NK-92 (cell line): Measurements from ENCODE around the gene NEK7.
"Not testable (repeated sequence)": the region's sequence is repeated elsewhere in the genome, so short reads cannot be mapped to it uniquely, and the experiment has no call there.

Source experiments
- DNase-seq: peaks from one replicate; lab custom pipeline; 2025; ENCODE audit not compliant: unreplicated experiment; lab: John Stamatoyannopoulos, UW

Gene NEK7

DNA sequence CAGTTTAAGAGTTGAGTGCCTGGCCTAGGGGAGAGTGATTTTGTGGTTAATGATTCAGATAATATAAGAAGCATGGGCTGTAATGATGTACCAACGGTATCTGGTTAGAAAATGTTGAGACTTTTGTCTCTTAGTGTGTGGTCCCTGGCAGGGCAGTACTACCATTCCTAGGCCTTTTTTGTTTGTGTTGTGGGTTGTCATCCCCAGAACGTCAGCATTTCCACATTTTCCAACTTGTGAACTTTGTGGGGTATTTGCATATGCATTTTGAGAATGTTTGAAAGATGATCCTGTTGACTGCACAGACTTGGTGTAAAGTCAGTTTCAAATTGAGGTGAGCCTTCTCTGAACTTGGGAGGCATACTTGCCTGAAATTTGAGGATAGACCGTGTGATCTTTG is 11.4 kb downstream of the NEK7 start:
- DNase-seq: no peak

DNA sequence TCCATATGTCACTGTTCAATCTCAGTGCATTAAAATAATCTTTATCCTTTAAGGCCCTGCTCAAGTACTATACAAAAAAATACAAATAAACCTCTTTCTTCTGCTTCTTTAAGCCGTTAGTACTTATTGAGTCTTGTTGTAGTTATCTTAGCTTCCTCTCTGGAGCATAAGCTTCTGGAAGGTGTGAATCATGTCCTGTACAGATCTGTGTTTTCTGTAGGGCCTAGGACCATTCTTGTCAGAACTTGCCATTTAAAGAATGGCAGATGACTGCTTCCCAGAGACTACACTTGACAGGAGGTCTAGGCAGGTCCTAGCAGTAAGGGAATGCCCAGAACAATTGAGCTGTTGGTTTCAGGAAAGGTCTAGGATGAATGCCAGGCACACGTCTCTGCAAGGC is 12.9 kb downstream of the NEK7 start:
- no peak for DNase-seq

DNA sequence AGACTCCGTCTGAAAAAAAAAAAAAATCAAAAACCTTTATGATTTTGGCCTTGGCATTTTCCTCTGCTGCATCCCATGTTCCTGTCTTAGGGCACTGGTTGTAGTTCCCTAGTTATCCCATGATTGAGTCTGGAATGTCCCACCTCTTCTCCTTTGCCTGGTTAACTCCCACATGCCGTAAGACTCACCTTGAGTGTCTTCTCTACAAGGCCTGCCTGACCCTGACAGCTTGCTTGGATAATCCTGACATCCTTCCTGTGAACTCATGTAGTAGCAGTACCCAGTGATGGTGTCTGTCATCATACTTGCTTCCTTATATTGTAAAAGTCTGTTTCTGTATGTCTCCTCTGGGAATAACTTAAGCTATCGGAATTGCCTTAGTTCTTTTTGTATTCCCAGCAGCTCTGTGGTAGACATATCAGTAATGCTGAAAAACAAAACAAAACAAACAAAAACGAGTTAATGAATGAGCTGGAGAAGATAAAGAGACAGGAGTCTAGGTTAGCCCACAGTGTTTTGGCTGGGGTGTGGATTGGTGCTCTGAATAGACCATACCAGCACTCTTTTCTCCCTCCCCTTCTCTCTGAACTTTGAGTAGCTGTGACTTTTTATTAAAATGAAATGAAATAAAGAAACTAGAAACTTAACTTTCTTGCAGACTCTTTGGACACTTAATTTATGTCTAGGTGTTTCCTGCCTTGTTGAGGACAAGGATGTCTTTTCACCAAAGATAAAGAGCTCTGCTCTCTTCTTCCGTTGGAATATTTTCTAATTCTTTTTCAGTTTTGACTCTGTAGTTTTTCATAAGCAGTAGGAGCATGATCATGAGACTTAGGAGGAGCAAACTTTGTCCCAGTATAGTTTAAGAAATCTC is 15.1 kb downstream of the NEK7 start:
- no peak for DNase-seq

DNA sequence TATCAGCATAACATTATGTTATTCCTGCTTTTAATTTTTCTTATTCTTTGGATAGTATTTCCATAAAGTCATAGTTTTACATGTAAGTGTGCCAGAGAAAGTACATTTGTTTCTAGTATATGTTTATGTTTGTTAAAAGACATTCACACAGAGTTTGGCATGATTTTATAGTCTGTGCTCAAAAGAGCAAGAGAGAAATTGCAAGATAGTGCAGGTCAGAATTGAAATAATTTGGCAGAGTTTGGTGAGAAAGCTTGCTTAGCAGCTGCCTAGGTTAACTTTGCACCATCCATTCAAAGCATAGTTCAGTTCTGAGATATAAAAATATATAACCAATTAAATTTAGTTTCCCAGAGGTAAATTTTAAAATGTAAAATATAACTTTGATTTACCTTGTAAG is 17.0 kb downstream of the NEK7 start:
- DNase-seq: no peak

DNA sequence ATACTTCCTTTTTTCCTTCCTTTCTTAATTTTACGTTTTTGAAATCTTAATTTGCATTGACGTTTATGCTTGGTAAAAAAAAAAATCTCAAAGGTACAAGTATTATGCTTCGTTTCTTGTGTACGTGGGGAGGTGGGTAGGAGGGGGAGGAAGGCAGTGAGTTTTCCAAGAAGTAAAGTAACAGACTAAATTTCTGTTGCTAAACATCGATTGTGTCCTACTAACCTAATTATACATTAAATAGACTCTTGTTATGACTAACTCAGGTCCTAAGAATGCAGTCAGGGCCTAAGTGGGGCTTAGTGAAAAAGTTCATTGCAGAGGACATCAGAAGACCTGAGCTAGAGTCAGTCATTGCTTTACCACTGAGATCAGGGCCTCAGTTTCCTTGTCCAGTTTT is 17.5 kb downstream of the NEK7 start:
- DNase-seq: no peak

DNA sequence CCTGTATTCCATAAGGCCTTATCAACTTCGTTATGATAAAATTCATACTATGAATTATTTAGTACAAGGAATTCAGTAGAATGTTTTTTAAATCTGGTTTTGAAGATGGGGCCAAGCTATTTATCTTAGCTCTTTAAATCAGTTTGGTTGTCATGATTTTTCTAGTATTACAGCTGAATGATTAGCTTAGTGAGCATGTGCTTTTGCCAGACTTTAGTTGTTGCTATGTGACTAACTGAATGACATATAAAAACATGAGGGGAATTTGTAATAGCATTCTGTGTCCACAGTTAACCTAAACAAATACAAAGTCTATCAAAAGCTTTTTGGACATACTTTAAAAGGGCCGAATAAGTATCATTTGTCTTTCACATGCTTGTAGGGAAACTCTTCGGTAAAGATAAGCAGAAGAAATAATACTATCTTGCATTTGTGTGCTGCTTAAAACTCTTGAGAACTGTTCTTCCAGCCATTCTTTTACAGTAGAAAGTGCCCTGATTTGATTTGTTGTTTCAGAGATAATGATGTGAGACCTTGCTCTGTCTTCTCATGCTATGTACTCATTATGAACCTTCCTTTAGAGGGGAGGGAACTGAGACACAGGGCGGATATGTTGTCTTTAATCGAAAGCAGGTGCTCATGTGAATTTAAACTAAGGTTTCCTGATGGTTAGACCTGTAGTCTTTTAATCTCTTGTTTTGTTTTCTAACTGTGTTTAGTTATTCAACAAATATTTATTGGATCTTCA is 18.8 kb downstream of the NEK7 start:
- DNase-seq: no peak

DNA sequence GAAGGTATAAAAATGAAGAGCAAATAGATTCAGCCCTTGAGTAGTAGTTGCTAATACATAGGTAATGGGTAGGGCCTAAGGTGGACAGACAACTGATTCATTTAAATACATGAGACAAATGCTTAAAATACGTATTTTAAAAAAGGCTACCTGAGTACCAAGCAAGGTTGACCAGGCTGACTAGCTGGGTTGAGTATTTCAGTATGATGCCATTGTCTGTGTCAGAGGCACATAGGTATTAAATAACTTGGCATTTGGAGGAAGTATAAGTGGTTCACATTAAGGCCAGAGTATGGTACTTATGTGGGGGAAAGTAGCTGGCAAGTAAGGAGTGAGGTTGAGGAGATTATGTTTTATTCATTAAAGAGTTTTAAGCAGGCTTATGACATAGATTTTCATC is 19.4 kb downstream of the NEK7 start:
- DNase-seq: no peak

DNA sequence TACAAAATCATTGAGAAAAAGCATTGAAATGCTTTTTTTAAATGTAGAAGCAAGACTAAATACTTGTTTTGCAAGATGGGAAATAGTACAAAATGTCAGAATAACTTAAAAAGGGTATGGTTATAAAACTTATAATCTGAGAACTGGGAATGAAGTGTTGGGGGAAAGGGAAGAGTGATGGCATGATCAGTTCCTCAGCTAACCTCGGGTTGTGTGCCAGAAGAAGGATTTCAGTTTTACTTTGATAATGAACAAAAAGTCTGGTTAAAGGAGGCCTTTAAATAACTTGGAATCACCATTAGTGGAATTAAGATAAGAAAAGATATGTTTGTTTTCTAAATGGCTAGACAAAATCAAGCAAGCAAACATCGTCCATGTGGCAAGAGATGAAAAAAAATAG is 20.7 kb downstream of the NEK7 start:
- DNase-seq: no peak

DNA sequence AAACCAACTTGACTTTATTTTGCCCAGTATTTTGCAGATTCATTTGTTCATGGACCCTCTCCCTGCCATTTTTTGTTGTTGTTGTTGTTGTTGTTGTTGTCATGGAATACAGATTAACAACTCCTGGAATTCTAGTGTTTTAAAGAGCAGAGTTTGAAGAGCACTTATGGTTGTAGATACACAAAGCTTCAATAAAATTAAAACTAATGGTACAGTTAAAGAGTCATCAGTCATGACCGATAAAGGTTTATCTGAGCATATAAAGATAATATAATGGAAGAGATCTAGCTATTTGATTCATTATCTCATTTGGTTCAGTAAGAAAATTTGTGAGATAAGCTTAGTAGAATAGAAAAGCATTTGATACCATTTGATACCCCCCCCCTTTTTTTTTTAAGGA is 21.8 kb downstream of the NEK7 start:
- no peak for DNase-seq

DNA sequence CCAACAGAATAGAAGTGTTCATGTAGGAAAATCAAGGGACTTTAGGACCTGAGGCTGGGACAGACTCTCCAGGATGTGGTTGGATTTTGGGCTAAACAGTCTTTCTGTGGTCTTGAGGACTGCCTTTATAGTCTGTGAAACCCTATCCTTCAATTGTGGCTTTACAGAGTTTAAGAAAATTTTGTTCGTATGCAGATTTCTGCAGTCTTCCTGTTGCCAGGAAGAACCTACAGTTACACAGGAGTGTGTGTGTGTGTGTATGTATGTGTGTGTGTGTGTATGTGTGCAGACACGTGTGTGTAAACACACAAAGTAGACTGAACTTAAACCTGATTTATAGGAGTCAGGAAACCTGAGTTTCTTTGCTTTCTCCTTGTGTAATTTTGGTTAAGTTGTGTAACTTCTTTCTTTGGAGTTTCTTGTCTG is 22.8 kb downstream of the NEK7 start:
- DNase-seq: no peak

DNA sequence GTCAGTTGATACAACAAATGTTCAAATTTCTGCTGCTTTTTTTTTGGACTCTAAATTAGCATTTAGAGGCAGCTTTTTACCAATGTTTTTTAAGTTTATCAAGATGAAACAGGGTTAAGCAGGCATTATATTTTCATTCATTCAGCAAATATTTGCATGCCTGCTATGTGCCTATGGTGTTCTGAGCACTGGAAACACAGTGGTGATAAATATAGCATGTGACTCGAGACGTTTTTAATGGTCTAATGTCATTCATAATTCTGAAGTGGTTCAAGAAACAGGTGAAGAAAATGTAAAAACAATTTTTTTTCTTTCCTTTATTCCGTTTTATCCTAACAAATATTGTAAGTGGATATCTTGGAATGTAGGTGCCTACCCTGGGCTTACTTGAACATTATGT is 26.8 kb downstream of the NEK7 start:
- no peak for DNase-seq

DNA sequence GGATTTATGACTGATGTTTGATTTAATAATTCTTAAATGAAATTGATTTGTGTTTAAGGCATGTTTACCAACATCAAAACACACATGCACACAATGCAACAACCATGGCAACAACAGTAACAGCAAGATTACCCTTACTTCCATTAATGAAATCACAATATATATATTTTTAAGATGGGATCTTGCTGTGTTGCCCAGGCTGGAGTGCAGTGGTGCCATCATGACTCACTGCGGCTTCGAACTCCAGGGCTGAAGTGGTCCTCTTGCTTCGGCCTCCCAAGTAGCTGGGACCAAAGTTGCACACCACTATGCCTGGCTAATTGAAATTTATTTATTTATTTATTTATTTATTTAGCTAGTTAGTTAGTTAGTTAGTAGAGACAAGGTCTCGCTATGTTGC is 27.7 kb downstream of the NEK7 start:
- no peak for DNase-seq

DNA sequence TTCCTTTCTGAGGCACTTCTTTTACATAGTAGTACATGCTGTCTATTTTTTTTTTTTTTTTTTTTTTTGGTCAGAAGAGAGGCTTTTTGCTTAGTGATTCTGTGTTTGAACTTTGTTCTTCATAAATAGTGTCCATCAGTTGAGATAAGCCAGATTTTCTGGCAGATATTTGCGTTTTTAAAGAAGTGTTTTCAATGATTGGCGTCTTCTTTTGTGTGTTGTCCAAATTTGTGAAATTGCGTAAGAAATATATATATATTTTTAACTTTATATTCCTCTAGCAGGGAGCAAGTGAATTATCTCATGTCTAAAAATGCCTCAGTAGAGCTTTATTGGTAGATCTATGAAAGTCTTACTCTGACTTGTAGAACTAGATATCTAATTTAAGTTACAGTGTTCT is 28.3 kb downstream of the NEK7 start:
- DNase-seq: no peak

DNA sequence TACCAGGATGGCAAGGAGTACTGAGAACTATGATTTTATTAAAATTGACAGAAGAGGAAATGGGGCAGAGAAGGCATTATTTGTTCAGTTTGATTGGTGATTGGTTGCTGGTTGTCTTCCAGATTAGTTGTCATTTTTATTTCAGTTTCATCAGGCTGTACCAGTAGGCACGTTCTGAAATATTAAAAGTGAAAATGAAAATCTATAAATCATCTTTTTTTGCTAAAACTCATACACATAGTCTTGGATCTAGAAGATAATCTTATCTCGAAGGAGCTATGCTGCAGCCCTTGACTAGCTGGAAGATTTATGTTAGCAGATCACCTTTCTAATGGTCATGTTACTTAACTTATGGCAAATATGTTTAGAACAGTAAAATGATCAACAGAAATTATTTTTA is 29.0 kb downstream of the NEK7 start:
- no peak for DNase-seq

DNA sequence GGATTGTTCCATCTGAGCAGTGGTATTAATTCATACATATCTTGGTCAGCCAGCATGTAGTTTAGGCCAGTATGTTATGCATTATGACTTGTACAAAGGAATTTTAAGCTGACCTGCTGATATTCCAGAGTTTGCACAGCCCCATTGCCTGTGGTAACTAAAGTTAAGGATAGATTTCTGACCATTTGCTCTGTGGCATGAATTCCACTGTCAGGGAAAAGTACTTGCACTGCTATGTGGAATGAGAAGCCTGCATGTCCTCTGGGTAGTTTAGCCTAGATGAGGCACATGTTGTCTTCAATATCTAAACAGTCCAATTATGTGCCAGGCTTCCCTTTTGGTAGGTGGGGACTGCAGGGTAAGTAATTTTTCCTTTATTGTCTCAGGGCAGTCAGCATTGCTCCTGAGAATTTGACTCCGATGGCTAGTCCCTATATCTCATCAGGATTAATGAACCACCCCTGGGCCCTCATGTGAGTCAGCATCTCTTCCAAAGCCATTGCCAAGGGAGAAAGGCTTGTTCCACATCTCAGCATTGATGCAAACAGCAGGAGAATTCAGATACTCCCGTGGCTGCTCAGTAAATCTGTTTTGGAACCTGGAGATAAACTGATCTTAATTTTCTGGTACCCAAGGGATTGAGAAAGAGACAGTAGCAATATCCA is 30.2 kb downstream of the NEK7 start:
- no peak for DNase-seq

DNA sequence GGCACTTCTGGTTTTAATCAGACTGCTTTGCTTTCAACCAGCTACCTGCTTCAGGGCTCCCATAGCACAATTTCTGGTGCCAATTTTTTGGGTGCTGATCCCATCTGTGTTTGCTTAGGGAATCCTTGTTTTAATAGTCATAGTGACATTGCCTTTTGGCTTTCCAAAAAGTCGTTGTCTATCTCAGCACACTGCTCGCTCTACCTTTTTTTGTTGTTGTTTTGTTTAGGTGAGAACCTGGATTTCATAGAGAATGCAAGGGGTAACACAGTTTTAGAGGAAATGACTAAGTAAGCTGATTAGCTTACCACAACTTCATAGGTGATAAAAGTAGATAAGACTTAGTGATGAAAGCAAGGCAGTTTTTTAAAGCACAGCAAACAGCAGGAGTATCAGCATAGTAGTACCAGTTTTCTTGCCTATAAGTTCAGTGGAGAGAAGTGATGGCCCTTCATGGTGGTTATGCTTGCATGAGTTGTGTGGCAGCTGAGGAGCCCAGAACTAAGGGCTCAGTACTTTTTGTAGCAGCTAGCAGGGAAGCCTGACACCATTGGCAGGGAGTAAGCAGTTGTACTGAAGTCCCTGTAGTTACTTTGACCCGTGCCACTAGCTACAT is 31.3 kb downstream of the NEK7 start:
- no peak for DNase-seq

DNA sequence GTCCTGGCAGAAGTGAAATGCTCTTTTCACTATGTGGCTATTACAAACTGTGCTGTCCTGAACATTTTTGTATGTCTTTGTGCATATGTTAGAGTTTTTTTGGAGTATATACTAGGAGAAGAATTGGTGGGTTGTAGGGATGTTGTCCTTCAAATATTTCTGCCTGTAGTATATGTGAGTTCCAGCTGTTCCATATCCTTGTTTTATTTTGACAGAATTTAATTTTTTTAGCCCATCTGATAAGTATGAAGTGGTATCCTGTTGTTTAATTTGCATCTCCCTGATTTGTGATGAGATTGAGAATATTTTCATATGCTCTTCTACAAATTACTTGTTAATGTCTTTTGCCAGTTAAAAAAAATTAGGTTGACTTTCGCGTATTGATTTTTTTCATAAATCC is 34.3 kb downstream of the NEK7 start:
- no peak for DNase-seq

DNA sequence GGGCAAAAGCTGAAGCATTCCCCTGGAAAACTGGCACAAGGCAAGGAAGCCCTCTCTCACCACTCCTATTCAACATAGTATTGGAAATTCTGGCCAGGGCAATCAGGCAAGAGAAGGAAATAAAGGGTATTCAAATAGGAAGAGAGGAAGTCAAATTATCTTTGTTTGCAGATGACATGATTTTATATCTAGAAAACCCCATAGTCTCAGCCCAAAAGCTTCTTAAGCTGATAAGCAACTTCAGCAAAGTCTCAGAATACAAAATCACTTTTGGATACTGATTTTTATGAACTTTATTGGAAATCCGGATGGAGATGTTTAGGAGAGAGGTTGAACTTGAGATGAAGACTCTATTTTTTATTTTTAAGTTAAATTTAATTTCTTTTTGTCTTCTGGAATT is 37.1 kb downstream of the NEK7 start:
- DNase-seq: not testable (repeated sequence)

DNA sequence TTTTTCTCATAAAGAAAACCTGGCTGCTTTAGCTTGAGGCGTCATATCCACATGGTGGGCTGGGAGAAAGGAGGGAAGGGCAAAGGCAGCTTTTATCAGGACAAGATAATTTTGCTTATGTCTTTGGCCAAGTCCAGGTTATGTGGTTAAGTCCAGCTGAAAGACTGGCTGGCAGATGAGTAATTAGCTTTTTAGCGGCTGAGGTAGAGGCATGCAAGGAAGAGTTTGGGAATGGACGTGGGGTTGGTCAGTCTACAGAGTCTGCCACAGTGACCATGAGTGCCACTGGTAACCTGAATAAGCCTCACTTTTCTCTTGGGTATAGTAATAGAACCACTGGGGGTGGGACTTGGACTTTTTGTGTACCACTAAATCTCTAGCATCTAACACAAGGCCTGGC is 39.8 kb downstream of the NEK7 start:
- DNase-seq: no peak

DNA sequence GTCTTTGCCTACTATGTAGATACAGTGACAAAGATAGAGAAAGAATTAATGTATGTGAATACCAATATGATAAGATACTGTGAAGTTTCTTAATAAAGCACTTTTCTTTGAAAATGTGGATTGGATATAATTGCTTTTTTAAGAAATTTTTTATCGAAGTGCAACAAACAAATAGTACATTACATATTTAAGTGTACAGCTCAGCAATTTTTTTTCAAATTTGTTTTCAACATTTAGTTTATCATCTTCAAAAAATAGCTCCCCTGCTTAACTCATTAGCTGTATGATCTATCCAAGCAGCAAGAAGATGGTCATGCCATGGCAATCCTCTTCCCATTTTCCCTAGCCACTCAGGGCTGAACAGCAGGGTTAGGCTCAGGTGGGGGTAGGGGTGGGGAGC is 40.5 kb downstream of the NEK7 start:
- no peak for DNase-seq

DNA sequence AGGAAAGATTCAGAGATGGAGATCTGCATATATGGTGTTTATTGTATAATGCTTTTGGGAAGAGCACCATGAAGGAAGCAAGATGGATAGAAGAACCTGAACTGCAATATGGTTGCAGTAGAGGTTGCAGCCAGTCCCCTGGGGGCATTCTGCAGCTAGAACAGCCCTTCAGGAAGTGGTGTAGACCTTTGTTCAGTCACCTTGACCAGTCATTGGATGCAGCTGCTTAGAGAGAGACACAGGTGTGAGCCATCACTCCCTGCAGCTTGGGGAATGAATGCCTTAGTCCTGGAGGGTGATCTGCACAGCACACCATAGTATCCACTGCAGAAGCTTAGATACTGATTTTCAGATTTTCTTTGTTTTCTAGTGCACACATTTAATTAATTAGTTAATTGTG is 42.3 kb downstream of the NEK7 start:
- no peak for DNase-seq
